ENCODE data around the gene TMEM91.
"Not testable (repeated sequence)": the region's sequence is repeated elsewhere in the genome, so short reads cannot be mapped to it uniquely, and the experiment has no call there.

Gene TMEM91

DNA sequence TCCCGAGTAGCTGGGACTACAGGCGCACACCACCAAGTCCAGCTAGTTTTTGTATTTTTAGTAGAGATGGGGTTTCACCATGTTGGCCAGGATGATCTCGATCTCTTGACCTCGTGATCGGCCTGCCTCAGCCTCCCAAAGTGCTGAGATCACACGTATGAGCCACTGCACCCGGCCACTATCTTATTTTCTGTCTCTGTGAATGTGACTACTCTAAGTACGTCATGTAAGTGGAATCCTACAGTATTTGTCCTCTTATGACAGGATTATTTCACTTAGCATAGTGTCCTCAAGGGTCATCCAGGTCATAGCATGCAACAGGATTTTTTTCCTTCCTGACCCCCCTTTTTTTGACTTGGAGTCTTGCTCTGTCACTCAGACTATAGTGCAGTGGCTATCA lies 4.8 kb upstream of the TMEM91 start:
- no peak for DNase-seq (ENCODE audit: low read depth, low spot score)
- no peak overlapping the region for H3K4me3 ChIP-seq (ENCODE audit: low read length)

DNA sequence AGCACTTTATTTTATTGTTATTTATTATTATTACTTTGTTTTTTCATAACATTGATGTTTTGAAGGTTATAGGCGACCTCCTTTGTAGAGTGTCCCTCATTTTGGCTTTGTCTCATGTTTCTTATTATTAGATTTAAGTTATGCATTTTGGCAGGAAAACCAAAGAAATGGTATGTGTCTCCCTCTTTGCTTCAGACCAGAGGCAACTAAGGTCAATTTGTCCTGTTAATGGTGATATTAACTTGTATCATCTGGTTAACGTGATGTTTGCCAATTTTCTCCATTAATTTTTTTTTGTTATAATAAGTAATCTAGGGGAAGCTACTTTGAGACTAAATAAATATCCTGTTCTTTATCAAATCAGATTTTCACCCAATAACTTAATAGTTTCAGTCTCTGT lies 3.8 kb upstream of the TMEM91 start:
- no peak for DNase-seq (ENCODE audit: low read depth, low spot score)
- H3K4me3 ChIP-seq (ENCODE audit: low read length) = no peak overlapping the region

DNA sequence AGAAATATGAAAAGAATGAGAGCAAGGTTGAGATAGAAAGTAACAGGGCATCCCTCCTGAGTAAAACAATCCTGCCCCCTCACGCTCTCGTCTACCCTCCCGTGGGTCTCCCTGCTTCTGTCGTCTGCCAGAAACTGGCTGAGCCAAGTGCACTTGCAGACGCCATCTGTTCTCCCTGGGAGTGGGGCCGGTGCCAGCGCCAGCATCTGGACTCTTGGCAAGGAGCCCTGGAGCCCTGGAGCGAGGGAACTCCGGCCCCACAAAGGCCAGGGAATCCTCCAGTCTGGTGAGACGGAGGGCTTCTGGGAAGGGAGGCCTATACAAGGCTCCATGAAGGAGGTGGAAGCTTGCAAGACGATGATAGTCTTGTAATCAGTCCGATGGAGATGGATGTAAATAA lies 2.3 kb upstream of the TMEM91 start:
- no peak overlapping the region for H3K4me3 ChIP-seq (ENCODE audit: low read length)
- DNase-seq (ENCODE audit: low read depth, low spot score) = no peak

DNA sequence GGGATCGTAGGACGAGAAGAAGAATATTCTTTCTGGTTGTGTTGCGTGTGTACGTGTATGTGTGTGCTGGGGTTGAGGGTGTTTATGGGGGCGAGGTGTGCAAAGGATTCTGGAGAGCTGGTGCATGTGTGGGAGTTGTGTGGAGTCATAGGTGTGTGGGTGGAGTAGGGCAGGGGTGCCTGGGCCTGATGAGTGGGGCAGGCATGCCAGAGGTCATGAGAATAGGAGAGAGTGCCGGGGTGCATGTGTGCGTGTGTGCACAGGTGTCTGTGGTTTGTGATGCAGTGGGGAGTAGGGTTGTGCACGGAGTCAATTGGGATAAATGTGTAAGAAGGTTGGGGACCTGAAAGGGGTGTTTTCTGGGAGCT lies 649 bp downstream of the TMEM91 start:
- no peak overlapping the region for H3K4me3 ChIP-seq (ENCODE audit: low read length)
- no peak for DNase-seq (ENCODE audit: low read depth, low spot score)

DNA sequence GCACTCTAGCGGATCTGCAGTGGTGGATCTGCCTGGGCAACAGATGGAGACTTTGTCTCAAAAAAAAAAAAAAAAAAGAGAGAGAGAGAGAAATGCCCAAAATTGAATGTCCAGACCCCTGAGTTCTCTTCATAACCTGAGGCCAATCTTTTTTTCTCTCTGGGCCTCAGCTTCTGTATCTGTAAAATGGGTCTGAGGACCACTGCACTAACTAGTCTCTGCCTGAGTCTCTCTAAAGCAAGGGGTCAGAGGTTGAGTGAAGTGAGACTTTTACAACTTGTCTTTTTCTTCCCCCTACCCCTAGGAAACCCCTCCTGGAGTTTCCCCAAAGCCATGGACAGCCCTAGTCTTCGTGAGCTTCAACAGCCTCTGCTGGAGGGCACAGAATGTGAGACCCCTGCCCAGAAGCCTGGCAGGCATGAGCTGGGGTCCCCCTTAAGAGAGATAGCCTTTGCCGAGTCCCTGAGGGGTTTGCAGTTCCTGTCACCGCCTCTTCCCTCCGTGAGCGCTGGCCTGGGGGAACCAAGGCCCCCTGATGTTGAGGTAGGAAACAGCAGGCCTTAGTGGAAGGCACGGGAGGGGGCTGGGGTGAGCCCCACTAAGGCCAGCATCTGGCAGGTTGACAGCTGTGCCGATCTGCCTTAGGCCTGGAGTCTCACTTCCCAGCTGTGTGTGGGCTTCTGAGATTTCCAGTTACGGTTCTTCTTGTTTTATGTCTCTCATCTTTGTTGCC lies 1.8 kb downstream of the TMEM91 start:
- peak; percentile 42 for DNase-seq (ENCODE audit: low read depth, low spot score)
- H3K4me3 ChIP-seq (ENCODE audit: low read length) = no peak overlapping the region

DNA sequence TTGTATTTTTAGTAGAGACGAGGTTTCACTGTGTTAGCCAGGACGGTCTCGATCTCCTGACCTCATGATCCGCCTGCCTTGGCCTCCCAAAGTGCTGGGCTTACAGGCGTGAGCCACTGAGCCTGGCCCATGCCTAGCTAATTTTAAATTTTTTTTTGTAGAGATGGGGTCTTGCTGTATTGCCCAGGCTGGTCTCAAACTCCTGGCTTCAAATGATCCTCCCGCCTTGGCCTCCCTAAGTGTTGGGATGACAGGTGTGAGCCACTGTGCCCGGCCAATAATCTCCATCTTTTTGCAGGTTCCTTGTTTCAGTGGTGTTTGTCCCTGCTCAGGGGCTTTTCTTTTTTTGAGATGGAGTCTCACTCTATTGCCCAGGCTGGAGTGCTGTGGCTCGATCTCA lies 5.2 kb downstream of the TMEM91 start:
- DNase-seq (ENCODE audit: low read depth, low spot score); H3K4me3 ChIP-seq (ENCODE audit: low read length): not testable (repeated sequence)

DNA sequence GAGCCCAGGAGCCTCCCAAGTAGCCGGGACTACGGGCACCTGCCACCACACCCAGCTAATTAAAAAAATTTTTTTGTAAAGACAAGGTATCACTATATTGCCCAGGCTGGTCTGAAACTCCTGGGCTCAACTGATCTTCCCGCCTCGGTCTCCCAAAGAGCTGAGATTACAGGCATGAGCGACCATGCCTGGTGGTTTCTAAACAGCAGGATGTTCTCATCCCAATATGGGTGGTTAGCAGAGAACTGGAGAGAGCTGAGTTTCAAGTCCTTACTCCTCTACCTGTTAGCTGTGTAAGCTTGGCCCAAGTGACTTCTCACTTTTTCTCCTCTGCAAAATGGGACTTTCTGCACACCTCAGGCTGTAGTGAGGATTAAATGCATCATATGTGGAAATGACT lies 8.0 kb downstream of the TMEM91 start:
- no peak for DNase-seq (ENCODE audit: low read depth, low spot score)
- no peak overlapping the region for H3K4me3 ChIP-seq (ENCODE audit: low read length)

DNA sequence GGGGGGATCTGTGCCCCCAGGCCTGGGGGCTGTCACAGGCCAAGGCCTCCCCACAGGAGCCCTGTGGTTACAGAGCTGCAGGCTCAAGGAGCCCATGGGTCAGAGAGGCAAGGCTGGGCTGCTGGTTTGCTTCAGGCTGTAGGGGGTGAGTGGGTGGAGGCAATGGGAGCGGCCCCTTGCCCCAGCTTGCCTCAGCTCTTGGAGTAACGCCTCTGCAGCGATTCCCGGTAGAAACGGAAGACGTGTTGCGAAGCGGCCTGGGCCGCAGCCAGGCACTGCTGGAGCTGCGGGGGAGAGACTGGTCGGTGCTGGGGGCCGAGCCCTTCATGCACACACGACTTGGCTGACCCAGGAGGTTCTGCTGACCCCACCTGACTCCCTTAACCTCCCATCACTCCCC lies 10.1 kb downstream of the TMEM91 start:
- H3K4me3 ChIP-seq (ENCODE audit: low read length) = no peak overlapping the region
- no peak for DNase-seq (ENCODE audit: low read depth, low spot score)

DNA sequence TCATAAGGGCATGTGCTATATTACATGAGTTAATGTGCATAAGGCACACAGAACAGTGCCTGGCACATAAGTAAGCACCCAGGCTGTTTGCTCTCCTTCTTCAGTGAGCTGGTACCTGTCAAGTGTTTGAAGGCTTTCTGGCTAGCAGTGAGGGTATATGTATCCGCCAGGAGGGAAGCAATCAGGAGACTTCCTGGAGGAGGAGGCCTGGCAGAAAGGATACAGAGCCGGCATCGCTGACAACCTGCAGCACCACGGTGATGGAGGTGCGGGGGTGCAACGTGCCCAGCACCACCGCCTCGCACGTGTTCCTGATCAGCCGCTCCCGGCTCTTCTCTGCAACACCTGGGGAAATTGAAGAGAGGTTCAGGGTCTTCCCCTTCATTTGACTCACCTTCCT lies 15.3 kb downstream of the TMEM91 start:
- no peak overlapping the region for H3K4me3 ChIP-seq (ENCODE audit: low read length)
- DNase-seq (ENCODE audit: low read depth, low spot score) = no peak

DNA sequence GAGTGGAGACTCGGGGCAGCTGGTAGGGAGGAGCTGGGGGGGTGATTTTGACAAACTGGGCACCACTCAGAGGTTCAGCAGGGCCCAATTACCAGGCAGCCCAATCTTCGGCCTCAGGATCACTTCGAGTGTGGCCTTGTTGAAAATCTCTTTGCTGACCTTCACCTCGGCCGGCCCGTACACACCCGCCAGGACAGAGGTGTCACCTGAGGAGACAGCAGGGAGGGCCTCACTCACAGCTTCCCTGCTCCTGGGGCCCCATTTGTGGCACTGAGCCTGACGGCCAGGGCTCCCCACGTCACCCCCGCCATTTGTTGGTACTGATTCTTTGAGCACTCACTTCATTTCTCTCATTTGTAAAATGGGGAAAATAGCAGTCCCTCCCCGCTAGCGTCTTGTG lies 16.4 kb downstream of the TMEM91 start:
- DNase-seq (ENCODE audit: low read depth, low spot score) = no peak
- H3K4me3 ChIP-seq (ENCODE audit: low read length) = no peak overlapping the region

DNA sequence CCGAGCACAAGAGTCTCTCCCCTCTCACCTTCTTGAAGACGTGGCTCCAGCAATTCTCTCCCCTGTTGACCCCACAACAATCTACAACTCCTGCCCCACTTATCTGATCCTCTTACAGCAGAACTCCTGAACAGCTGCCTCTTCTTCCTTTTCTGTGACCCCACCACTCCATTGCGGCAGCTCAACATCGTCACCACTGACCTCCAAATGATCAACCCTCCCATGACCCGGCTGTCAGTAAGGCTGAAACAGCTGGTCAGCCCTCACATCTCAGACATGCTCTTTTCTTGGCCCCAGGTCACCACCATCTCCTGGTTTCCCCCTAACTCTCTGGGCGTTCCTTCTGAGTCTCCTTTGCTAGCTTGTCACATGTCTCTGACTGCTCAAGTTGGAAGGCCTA lies 19.0 kb downstream of the TMEM91 start:
- H3K4me3 ChIP-seq (ENCODE audit: low read length) = no peak overlapping the region
- DNase-seq (ENCODE audit: low read depth, low spot score) = no peak

DNA sequence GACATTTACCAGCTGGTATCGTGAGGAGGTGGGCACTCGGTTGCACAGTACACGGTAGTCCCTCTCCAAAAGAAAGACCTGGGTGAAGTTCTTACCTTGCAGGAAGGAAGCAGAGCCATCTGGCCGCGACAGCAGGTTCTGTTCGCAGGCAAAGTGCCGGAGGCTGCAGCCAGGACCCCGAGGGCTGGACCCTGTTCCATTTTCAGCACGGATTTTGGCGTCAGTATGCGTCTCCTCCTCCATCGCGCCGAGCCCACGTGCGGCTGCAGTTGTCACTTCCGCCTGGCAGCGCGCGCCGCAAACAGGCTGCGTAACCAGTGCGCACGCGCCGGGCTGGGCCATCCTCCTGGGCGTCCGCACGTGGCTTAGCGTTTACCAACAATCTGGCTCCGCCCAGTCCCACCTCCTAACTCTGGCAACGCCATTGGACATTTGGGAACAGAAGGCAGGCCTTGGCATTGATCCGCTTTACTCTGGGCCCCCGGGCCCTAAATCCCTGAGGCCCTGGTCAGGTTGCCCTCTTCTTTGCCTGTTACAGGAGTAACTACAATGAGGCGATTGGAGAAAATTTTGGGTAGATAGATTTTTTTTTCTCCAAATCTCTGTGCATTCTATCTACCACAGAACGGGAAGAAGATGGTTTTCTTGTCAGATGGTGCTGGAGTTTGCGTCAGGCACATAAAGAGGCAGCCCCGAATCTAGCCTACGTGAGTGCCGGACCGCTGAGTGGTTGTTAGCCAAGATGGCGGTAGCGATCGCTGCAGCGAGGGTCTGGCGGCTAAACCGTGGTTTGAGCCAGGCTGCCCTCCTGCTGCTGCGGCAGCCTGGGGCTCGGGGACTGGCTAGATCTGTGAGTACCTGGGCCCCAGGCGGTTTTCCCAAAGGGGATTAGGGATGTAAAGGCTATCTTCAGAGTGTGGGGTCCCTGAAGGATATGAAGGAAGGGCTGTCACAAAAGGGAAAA lies 21.0 kb downstream of the TMEM91 start, which contains the start of the genes BCKDHA and EXOSC5:
Gene BCKDHA, plus strand, starts transcription at position 733 of the 964 bp plus-strand sequence. Its CDS starts 10 bp downstream, at position 743.
Gene EXOSC5, minus strand, starts transcription at position 274 of the 964 bp plus-strand sequence. Its CDS starts 31 bp downstream, at position 243.
- DNase-seq (ENCODE audit: low read depth, low spot score) = peak; percentile 100

DNA sequence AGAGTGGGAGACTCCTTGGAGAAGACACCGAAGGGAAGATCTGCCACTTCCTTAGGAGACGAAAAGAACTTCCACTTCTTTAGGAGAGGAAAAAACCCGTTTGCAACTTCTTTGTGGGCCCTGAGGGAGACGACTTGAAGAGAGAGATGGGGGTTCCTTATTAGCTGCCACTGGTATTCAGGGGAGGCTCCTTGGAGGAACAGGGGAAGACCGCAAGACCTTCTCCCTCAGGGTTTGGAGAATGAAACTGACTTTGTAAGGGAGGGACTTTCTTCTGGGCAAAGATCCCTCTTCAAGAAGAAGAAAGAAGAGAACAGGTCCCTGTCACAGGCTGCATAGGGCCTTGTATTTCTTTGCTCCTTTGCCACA lies 21.7 kb downstream of the TMEM91 start:
- no peak for DNase-seq (ENCODE audit: low read depth, low spot score)

More for the DNA sequence above, 21.0 kb downstream of the TMEM91 start, which contains the start of the genes BCKDHA and EXOSC5:
- peak within 1 kb of the TSS; percentile 59 for H3K4me3 ChIP-seq (ENCODE audit: low read length)

DNA sequence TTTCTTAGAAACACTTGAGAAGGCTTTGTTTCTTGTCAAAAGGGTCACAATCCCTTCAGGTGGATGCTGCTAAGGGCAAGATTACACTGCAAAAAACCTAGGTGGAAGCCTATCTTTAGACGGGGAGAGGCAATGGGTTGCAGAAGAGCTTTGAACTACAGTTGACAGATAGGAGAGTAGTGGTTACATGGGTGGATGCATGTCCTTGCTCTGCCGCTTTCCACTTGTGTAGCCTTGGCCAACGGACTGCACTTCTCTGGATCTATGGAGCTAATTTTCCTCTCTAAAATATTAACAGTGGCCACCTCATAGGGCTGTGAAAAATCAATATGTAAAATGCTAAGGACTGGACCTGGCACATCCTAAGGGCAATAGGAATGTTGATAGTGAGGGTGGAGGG lies 22.3 kb downstream of the TMEM91 start:
- peak overlapping the region; percentile 59 for H3K4me3 ChIP-seq (ENCODE audit: low read length)
- no peak for DNase-seq (ENCODE audit: low read depth, low spot score)

More for the DNA sequence above, 21.7 kb downstream of the TMEM91 start:
- H3K4me3 ChIP-seq (ENCODE audit: low read length) = peak overlapping the region; percentile 59

DNA sequence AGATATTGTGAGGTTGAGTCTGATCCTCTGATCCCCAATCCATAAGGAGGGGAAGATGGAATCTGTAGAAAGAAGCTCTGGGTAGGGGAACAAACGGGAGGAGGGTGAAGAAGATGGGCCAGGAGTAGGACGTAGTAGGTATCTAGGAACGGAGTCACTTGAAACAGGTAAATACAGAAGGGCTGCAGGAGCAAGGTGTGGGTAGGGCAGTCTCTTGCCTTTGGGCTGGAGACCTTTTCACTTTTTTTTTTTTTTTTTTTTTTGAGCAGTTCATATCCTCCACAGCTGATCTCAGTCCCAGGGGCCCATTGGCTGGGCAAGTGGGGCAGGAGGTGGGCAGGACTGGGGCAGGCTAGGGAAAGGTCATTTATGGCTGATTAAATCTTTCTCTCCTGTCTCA lies 22.8 kb downstream of the TMEM91 start:
- peak overlapping the region; percentile 59 for H3K4me3 ChIP-seq (ENCODE audit: low read length)
- no peak for DNase-seq (ENCODE audit: low read depth, low spot score)

DNA sequence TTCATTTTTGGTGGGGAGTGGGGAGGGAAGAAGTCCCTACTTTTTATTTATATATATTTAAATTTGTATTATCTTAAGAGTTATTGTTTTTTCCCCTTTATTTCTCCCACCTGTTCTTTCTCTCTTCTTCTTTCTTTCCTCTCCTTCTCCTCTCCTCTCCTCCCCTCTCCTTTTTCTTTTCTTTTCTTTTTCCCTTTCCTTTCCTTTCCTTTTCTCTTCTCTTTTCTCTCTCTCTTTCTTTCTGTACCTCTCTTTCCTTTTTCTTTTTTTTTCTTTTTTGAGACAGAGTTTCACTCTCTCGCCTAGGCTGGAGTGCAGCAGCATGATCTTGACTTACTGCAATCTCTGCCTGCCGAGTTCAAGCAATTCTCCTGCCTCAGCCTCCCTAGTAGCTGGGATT lies 23.2 kb downstream of the TMEM91 start:
- H3K4me3 ChIP-seq (ENCODE audit: low read length) = no peak overlapping the region
- no peak for DNase-seq (ENCODE audit: low read depth, low spot score)

DNA sequence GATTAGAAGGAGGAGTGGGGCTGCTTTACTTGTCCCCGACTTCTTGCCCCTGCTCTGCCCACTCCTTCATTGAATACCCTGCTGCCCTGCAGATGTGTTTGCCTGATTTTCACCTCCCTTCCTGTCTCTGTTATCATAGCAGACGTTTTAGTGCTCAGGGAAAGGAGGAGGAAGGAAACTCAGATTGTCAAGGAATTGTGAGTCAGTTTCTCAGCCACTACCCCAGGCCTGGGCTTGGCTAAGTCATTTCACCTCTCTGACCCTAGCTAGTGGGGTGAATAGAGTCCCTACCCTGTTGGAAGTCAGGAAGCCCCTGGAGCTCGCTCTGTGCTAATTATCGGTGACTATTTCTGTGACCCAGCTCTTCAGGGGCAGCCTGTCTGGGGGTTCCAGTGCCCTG lies 25.1 kb downstream of the TMEM91 start:
- no peak for DNase-seq (ENCODE audit: low read depth, low spot score)
- H3K4me3 ChIP-seq (ENCODE audit: low read length) = no peak overlapping the region

DNA sequence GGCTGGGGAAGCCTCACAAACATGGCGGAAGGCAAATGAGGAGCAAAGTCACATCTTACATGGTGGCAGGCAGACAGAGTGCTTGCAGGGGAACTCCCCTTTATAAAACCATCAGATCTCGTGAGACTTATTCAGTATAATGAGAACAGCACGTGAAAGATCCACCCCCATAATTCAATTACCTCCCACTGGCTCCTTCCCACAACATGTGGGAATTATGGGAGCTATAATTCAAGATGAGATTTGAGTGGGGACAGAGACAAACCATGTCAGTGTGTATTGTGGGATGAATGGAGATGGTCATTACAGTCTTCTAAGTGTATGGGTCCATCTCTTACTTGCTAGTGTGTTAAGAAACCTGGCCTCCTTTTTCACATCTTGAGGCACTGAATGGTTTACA lies 25.7 kb downstream of the TMEM91 start:
- DNase-seq (ENCODE audit: low read depth, low spot score) = no peak

DNA sequence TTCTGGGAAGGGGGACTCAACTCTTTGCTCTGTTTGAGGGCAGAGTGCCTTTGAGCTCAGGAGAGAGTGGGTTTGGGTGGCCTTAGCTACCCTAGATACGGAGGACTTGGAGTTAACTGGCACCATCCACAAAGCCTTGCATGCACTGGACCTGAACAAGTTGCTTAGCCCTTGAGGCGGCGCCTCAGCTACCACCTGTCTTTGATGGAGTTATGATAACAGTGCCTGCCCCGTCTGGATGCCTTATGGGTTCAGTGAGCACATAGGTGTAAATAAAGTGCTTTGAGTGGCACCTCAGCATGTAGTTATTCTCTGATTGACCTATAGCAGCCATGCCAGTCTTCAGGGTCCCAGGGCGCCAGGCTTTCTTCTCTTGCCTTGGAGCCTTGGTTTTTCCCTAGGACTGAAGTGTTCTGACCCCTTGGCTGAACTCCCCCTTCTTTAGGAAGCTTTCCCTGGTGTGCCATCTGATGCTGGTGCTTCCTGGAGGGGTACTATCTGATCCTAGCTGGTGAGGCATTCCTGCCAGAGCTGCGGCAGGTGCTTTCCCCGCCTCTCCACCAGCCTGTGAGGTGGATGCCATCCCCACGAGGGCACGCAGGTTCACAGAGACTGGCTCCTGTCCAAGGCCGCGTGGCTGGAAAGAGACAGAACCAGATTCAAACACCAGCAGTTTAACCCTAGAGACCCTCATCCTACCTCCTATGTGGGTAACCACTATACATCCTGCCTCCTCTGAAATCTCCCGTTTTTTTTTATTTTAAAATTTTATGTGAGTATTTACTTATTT lies 27.0 kb downstream of the TMEM91 start:
- no peak for DNase-seq (ENCODE audit: low read depth, low spot score)

More for the DNA sequence above, 25.7 kb downstream of the TMEM91 start:
- no peak overlapping the region for H3K4me3 ChIP-seq (ENCODE audit: low read length)

More for the DNA sequence above, 27.0 kb downstream of the TMEM91 start:
- no peak overlapping the region for H3K4me3 ChIP-seq (ENCODE audit: low read length)
